BE2C (cell line): ENCODE data around the gene APBB2.

Source experiments
- DNase-seq: peaks from one replicate; pipeline ENCODE4 v3.0.0-alpha.2; 2020
- H3K27me3 ChIP-seq: fragments of 250-450 bp; sonication (Bioruptor Pico); 2 replicates; pipeline ENCODE4 v1.5.1; 2020; ENCODE audit warnings: mild to moderate bottlenecking
- H3K36me3 ChIP-seq: fragments of 250-450 bp; sonication (Bioruptor Pico); 2 replicates; pipeline ENCODE4 v1.5.1; 2020; ENCODE audit warnings: mild to moderate bottlenecking
- H3K4me1 ChIP-seq: fragments of 250-450 bp; sonication (Bioruptor Pico); 2 replicates; pipeline ENCODE4 v1.5.1; 2020
- H3K4me3 ChIP-seq: 2 replicates; pipeline ENCODE4 v1.5.1; 2011; ENCODE audit warnings: low read depth, low read length
- H3K9me3 ChIP-seq: fragments of 250-450 bp; sonication (Bioruptor Pico); 2 replicates; pipeline ENCODE4 v1.5.1; 2020
- CTCF ChIP-seq: IDR thresholded peaks from 2 replicates; pipeline ENCODE4 v1.5.1; 2012; ENCODE audit warnings: mild to moderate bottlenecking, low read depth, low read length

Gene APBB2

DNA sequence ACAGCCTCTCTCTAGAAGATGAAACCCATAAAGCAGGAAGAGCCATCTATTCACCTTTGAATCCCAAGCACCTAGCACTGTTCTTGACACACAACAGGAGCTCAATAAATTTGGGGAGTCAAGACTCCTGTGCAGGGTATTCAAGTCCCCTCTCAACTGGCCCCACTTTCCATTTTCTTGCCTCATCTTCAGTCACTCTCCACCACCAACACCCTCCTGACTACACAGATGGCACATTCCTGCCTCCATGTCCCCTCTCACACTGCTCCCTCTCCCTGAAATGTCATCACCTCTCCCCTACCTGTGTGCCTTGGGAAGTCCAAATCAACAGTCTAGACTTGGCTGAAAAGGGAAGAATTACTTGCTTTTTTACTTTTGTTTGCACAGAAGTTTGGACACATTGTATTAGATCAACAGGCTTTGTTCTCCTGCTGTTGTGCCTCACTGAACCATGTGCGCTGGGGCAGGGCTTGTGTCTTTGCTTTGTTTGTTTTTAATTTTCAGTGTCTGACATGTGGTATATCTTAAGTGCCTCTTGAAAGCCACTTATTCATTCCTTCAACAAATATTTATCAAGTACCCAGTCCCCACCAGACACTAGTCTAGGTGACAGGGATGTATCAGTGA lies 85.1 kb downstream of the APBB2 start:
- H3K27me3 ChIP-seq = no peaks in the 10 kb centered on the region

DNA sequence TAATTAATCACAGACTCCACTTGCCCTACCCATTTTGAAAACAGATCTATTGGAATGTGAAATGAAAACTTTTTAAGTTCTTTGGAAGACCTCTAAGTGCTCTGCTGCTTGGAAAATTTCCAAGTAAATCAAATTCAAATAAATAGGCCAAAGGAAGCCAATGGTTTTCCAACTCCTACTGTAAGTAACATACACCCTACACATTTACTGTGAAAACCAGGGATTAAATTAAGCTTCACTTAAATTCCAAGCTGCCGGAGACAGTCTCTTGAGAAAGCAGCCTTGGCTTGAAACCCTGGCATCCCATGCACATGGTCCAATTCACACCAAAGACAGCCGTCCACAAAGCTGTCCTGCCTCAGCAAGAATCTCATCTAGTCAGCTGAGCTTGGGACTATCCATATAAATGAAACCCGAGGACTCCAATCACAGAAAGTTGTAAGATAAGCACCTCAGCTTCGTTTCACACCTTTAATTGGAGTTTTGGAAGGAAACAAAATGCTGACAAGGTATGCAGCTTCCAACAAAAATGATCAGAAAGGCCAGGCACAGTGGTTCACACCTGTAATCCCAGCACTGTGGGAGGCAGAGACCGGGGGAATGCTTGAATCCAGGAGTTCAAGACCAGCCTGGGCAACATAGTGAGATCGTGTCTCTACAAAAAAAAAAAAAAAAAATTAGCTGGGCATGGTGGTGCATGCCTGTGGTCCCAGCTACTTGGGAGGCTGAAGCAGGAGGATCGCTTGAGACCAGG lies 88.6 kb downstream of the APBB2 start:
- H3K36me3 ChIP-seq = no peaks in the 10 kb centered on the region
- H3K4me1 ChIP-seq = no peaks in the 10 kb centered on the region
- no peaks in the 10 kb centered on the region for H3K9me3 ChIP-seq
- TF ChIP-seq CTCF = no peak
- H3K4me3 ChIP-seq = no peak overlapping the region
- no peaks in the 10 kb centered on the region for H3K27me3 ChIP-seq
- DNase-seq = no peak

More for the DNA sequence above, 85.1 kb downstream of the APBB2 start:
- H3K4me3 ChIP-seq = no peak overlapping the region
- H3K36me3 ChIP-seq = no peaks in the 10 kb centered on the region
- TF ChIP-seq CTCF = no peak
- no peaks in the 10 kb centered on the region for H3K9me3 ChIP-seq
- H3K4me1 ChIP-seq = no peaks in the 10 kb centered on the region; the same call in 1 of the 2 replicates
- DNase-seq = no peak

DNA sequence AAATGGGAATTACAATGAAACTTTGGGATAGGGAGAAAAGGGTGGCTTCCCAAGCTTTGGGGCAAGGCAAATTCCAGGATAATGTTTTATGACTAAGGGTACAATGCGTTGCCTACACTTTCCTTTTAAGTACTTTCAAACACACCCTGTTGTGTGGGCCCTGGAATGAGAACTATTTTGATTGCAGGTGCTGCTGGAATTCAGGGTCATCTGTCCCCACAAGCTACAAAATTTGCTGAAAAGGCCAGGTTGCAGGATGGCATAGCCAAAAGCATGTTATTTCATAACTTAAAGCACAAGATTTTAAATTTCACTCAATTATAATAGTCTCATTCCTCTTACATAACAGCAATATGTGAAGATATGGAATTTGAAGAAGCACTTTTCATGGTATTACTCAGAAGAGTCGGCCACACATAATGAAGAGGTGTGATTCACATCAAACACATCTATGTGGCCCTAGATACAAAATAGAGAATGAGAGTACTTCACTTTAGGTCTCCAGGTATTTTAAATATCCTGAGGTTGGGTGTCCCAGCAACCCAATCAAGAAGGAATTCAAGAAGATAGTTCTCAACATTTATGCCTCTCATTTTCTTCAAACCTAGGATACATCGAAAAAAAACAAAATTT lies 89.3 kb downstream of the APBB2 start:
- DNase-seq = no peak
- H3K27me3 ChIP-seq = no peaks in the 10 kb centered on the region
- H3K9me3 ChIP-seq = no peaks in the 10 kb centered on the region
- no peak for TF ChIP-seq CTCF
- no peak overlapping the region for H3K4me3 ChIP-seq
- no peaks in the 10 kb centered on the region for H3K4me1 ChIP-seq
- no peaks in the 10 kb centered on the region for H3K36me3 ChIP-seq

GRCh38 chr4:41122775-41123174 lies 91.6 kb downstream of the APBB2 start:
- no peak for DNase-seq
- Histone ChIP-seq H3K36me3 (no peaks in the 10 kb centered on the region), H3K27me3 (no peaks in the 10 kb centered on the region), H3K9me3 (no peaks in the 10 kb centered on the region), H3K4me3 (no peak overlapping the region), H3K4me1 (no peaks in the 10 kb centered on the region)
- no peak for TF ChIP-seq CTCF

DNA sequence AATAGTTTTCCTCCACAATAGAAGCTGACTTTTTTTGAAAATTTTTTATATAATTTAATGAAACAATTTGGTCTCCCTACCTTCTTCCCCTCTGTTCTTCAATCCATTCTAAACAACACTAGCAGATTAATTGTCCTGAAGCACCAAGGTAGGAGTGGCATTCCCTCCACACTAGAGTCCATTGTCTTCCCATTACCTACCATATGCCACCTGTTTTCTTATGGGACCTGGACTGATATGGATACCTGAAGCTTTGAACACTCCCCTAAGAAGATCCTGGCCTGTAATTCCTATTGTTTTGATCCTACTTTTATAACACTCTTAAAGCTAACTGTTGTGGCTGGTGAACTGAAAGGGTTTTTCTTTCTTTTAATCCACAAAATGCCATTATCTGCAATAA lies 92.0 kb downstream of the APBB2 start:
- no peak for TF ChIP-seq CTCF
- Histone ChIP-seq H3K9me3 (no peaks in the 10 kb centered on the region), H3K4me3 (no peak overlapping the region), H3K27me3 (no peaks in the 10 kb centered on the region), H3K36me3 (no peaks in the 10 kb centered on the region), H3K4me1 (no peaks in the 10 kb centered on the region)
- no peak for DNase-seq

DNA sequence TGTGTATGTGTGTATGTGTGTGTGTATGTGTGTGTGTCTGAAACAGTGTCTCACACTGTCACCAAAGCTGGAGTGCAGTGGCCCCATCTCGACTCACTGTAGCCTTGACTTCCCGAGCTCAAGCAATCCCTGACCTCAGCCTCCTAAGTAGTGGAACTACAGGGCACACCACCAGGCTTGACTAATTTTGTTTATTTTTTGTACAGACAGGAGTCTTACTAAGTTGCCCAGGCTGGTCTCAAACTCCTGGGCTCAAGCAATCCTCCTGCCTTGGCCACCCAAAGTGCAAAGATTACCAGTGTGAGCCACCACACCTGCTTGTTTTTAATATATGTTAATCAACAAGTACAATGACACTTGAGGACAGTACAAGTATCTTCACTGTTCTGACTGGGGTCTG lies 92.4 kb downstream of the APBB2 start:
- H3K9me3 ChIP-seq = no peaks in the 10 kb centered on the region
- no peak for TF ChIP-seq CTCF
- no peaks in the 10 kb centered on the region for H3K36me3 ChIP-seq
- no peak overlapping the region for H3K4me3 ChIP-seq
- no peaks in the 10 kb centered on the region for H3K27me3 ChIP-seq
- H3K4me1 ChIP-seq = no peaks in the 10 kb centered on the region
- no peak for DNase-seq
